Caco-2 (cell line): ENCODE measurements around the gene CRB1. TPM values are rescaled to one million over a fixed set of nuclear protein-coding genes. Genes with fewer than 3 reads are reported as not detected.

Experiments
- BruUV-seq: library from RNA; stranded (reverse); fragments of 400-500 nt; replicated peaks from 2 replicates; lab custom pipeline; 2021; lab: Mats Ljungman, UMichigan
- CTCF ChIA-PET: fragments of 300-600 bp; sonication (Branson Sonifier 250); formaldehyde crosslinking; loops from one replicate; lab custom pipeline; 2022; ENCODE audit warnings: antibody characterized with exemption; lab: Charles Lee
- POLR2A ChIA-PET: fragments of 300-600 bp; sonication (Branson Sonifier 250); formaldehyde crosslinking; loops from one replicate; lab custom pipeline; 2022; ENCODE audit warnings: antibody characterized with exemption; lab: Charles Lee
- DNase-seq, 2 experiments: peaks; one replicate each; pipeline versions ENCODE4 v3.0.0 to v3.0.0-alpha.2; 2020 to 2022
- H3K27me3 ChIP-seq: replicated peaks from 2 replicates; pipeline ENCODE4 v1.6.0; 2011; ENCODE audit warnings: low read length; ENCODE audit not compliant: control insufficient read depth, insufficient read depth
- H3K36me3 ChIP-seq: 2 replicates; pipeline ENCODE4 v1.5.1; 2011; ENCODE audit warnings: low read length; ENCODE audit not compliant: control insufficient read depth, insufficient read depth
- H3K4me1 ChIP-seq: fragments of 250-450 bp; sonication (Bioruptor Pico); 2 replicates; pipeline ENCODE4 v1.5.1; 2020; ENCODE audit warnings: mild to moderate bottlenecking
- H3K4me3 ChIP-seq: 2 replicates; pipeline ENCODE4 v1.5.1; 2011; ENCODE audit warnings: low read depth, mild to moderate bottlenecking, control low read depth, low read length
- H3K9me3 ChIP-seq: fragments of 250-450 bp; sonication (Bioruptor Pico); 2 replicates; pipeline ENCODE4 v1.5.1; 2020; ENCODE audit warnings: mild to moderate bottlenecking, moderate library complexity
- H3K27ac Mint-ChIP-seq: one replicate; pipeline ENCODE4 v1.8.0; 2022; ENCODE audit warnings: mixed read lengths; ENCODE audit not compliant: unreplicated experiment
- H3K27me3 Mint-ChIP-seq: one replicate; pipeline ENCODE4 v1.8.0; 2022; ENCODE audit warnings: mixed read lengths; ENCODE audit not compliant: insufficient read depth, unreplicated experiment
- H3K36me3 Mint-ChIP-seq: one replicate; pipeline ENCODE4 v1.8.0; 2022; ENCODE audit warnings: mild to moderate bottlenecking, mixed read lengths; ENCODE audit not compliant: insufficient read depth, unreplicated experiment
- H3K4me1 Mint-ChIP-seq: one replicate; pipeline ENCODE4 v1.8.0; 2022; ENCODE audit warnings: low read depth, mixed read lengths; ENCODE audit not compliant: unreplicated experiment
- H3K4me3 Mint-ChIP-seq: one replicate; pipeline ENCODE4 v1.8.0; 2022; ENCODE audit warnings: mild to moderate bottlenecking, moderate library complexity, mixed read lengths; ENCODE audit not compliant: unreplicated experiment
- H3K9me3 Mint-ChIP-seq: one replicate; pipeline ENCODE4 v1.8.0; 2022; ENCODE audit warnings: mixed read lengths; ENCODE audit not compliant: unreplicated experiment
- intact Hi-C: fragments of 100-400 bp; cut with micrococcal nuclease; formaldehyde crosslinking; loops from one replicate; pipeline ENCODE4 v1.10.0; 2022; ENCODE audit not compliant: unreplicated experiment
- total RNA-seq: library from RNA; stranded (reverse); gene quantifications from 2 replicates; pipeline ENCODE4 v1.2.3, GENCODE V29; 2022
- TF ChIP-seq, protein P1 (sequence below), 2 experiments: fragments of 200-600 bp in 1 of 2; IDR thresholded peaks; 1 replicate in 1 of 2; 2 replicates in 1 of 2; pipeline versions ENCODE4 v1.5.1 to v1.8.0; 2011 to 2022; ENCODE audit warnings: antibody characterized with exemption in 1 of 2, control low read depth in 1 of 2, inconsistent platforms in 1 of 2, low read depth in 1 of 2, low read length in 1 of 2, mild to moderate bottlenecking in 1 of 2, moderate library complexity in 1 of 2; ENCODE audit not compliant: insufficient read depth in 1 of 2, severe bottlenecking in 1 of 2, unreplicated experiment in 1 of 2

Gene CRB1
- total RNA-seq, 1 experiment from 2014 or later = not detected

DNA sequence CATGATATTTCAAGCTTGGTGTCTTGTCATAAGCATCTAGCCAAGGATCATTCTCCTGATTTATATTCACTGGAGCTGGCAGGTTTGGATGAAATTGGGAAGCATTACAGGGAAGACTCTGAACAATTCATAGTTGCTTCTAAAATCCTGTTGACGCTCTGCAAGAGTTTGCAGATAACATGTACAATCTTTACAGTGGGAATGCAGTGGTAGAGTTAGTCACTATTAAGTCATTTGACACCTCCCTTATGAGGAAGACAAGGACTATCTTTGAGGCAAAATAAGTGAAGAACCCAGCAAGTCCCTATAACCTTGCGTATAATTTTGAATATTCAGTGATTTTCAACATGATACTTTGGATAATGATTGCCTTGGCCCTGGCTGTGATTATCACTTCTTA, 45.3 kb upstream of the CRB1 start:
- no TSS peak for BruUV-seq
- TF ChIP-seq, protein P1, sequence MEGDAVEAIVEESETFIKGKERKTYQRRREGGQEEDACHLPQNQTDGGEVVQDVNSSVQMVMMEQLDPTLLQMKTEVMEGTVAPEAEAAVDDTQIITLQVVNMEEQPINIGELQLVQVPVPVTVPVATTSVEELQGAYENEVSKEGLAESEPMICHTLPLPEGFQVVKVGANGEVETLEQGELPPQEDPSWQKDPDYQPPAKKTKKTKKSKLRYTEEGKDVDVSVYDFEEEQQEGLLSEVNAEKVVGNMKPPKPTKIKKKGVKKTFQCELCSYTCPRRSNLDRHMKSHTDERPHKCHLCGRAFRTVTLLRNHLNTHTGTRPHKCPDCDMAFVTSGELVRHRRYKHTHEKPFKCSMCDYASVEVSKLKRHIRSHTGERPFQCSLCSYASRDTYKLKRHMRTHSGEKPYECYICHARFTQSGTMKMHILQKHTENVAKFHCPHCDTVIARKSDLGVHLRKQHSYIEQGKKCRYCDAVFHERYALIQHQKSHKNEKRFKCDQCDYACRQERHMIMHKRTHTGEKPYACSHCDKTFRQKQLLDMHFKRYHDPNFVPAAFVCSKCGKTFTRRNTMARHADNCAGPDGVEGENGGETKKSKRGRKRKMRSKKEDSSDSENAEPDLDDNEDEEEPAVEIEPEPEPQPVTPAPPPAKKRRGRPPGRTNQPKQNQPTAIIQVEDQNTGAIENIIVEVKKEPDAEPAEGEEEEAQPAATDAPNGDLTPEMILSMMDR (IDR thresholded peaks at IDR 0.05; ENCODE audit: insufficient read depth in 1 of 2, low read depth in 1 of 2, low read length in 1 of 2, severe bottlenecking in 1 of 2, unreplicated experiment in 1 of 2) = no peak
- Mint-ChIP-seq H3K27ac (no peak overlapping the region), H3K4me3 (no peak overlapping the region), H3K36me3 (no peaks in the 10 kb centered on the region), H3K27me3 (no peaks in the 10 kb centered on the region), H3K9me3 (no peaks in the 10 kb centered on the region), H3K4me1 (peaks cover 6% of the 10 kb centered on the region)
- H3K4me1 ChIP-seq = no peaks in the 10 kb centered on the region
- H3K9me3 ChIP-seq = no peaks in the 10 kb centered on the region
- ChIA-PET POLR2A (no interaction called here), CTCF (no interaction called here)
- no peaks in the 10 kb centered on the region for H3K36me3 ChIP-seq
- intact Hi-C loops = no loop called here
- H3K4me3 ChIP-seq = no peak overlapping the region
- no peaks in the 10 kb centered on the region for H3K27me3 ChIP-seq
- no peak for DNase-seq

DNA sequence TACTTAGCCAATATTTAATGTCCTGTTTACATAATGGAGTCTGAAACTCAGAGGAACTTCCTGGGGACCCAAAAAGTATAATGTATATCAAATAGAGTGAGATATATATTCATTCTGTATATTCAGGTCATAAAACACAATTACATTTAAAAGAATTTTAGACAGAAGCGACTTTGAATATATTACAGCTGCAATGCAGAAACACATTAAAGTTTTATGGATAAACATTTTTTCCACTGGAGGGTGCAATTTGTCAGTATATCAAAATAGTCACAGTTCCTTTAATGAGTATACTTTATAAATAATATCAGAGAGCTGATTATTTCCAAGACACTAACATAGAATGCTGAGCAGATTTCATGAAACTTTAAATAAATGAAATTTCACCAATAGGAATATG, 43.9 kb upstream of the CRB1 start:
- no peaks in the 10 kb centered on the region for H3K36me3 Mint-ChIP-seq
- no peaks in the 10 kb centered on the region for H3K4me1 ChIP-seq
- H3K9me3 ChIP-seq = no peaks in the 10 kb centered on the region
- intact Hi-C loops = loop anchor here (1.0 kb wide), 3 partner anchors 44 to 133 kb away; no protein-coding TSS in a partner anchor
- no peaks in the 10 kb centered on the region for H3K9me3 Mint-ChIP-seq
- ChIA-PET CTCF (interaction anchor here (0.6 to 1.3 kb wide), 2 partner anchors 44 to 176 kb away, joined by 3 read pairs; no protein-coding TSS in a partner anchor), POLR2A (no interaction called here)
- H3K4me3 Mint-ChIP-seq = no peak overlapping the region
- no peaks in the 10 kb centered on the region for H3K36me3 ChIP-seq
- H3K27me3 Mint-ChIP-seq = no peaks in the 10 kb centered on the region
- peaks cover 6% of the 10 kb centered on the region for H3K4me1 Mint-ChIP-seq
- no peak overlapping the region for H3K27ac Mint-ChIP-seq
- H3K4me3 ChIP-seq = no peak overlapping the region
- no TSS peak for BruUV-seq
- no peak for DNase-seq
- TF ChIP-seq, protein P1 (IDR thresholded peaks at IDR 0.05; ENCODE audit: insufficient read depth in 1 of 2, low read depth in 1 of 2, low read length in 1 of 2, severe bottlenecking in 1 of 2, unreplicated experiment in 1 of 2) = no peak
- no peaks in the 10 kb centered on the region for H3K27me3 ChIP-seq

DNA sequence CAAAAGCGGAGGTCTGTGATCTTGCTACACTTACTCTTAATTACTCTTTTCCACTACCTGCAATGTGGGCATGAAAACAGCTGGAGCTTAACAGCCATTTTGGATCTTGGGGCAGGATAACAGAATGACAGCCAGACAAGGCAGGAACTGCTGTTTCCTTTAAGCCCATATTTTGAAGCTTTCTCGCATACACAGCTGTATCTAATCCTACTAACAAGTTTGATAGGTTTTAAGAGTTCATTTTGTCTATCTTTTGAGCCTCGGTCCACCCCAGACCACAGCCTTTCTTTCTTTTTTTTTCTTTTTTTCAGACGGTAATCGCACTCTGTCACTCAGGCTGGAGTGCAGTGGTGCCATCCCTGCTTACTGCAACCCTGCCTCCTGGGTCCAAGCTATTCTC, 42.4 kb upstream of the CRB1 start:
- POLR2A ChIA-PET = no interaction called here
- Histone ChIP-seq H3K9me3 (no peaks in the 10 kb centered on the region), H3K27me3 (no peaks in the 10 kb centered on the region), H3K4me3 (no peak overlapping the region), H3K4me1 (no peaks in the 10 kb centered on the region), H3K36me3 (no peaks in the 10 kb centered on the region)
- Mint-ChIP-seq H3K4me1 (peaks cover 6% of the 10 kb centered on the region), H3K36me3 (no peaks in the 10 kb centered on the region), H3K9me3 (no peaks in the 10 kb centered on the region), H3K27ac (no peak overlapping the region), H3K27me3 (no peaks in the 10 kb centered on the region), H3K4me3 (no peak overlapping the region)
- intact Hi-C loops = no loop called here
- BruUV-seq = no TSS peak
- TF ChIP-seq, protein P1 (IDR thresholded peaks at IDR 0.05; ENCODE audit: insufficient read depth in 1 of 2, low read depth in 1 of 2, low read length in 1 of 2, severe bottlenecking in 1 of 2, unreplicated experiment in 1 of 2) = no peak
- DNase-seq = no peak
- CTCF ChIA-PET = no interaction called here
